ENCODE results near the gene PPA2. TPM values are rescaled to one million over a fixed set of nuclear protein-coding genes. Genes with fewer than 3 reads are reported as not detected.
"Not testable (repeated sequence)": the region's sequence is repeated elsewhere in the genome, so short reads cannot be mapped to it uniquely, and the experiment has no call there.

Gene PPA2
- total RNA-seq, 1 donor from 2014 or later = 107 TPM

- DNase-seq (ENCODE audit: low read depth) = no peak
Measured at GRCh38 chr4:105460306-105460705, 13.6 kb downstream of the PPA2 start.

- not testable (repeated sequence) for DNase-seq (ENCODE audit: low read depth)
Measured at GRCh38 chr4:105458541-105458940, 15.3 kb downstream of the PPA2 start.

GRCh38 chr4:105458001-105458400, 15.9 kb downstream of the PPA2 start:
- DNase-seq (ENCODE audit: low read depth) = no peak

- DNase-seq (ENCODE audit: low read depth) = peak; percentile 89
Measured at GRCh38 chr4:105455998-105456397, 17.9 kb downstream of the PPA2 start.

- DNase-seq (ENCODE audit: low read depth) = no peak
Measured at GRCh38 chr4:105455182-105455581, 18.7 kb downstream of the PPA2 start.

GRCh38 chr4:105453550-105454205, 20.2 kb downstream of the PPA2 start:
- no peak for DNase-seq (ENCODE audit: low read depth)

- peak; percentile 14 for DNase-seq (ENCODE audit: low read depth)
Measured at GRCh38 chr4:105451346-105451745, 22.5 kb downstream of the PPA2 start.

GRCh38 chr4:105440890-105441289, 33.0 kb downstream of the PPA2 start:
- DNase-seq (ENCODE audit: low read depth) = no peak

- DNase-seq (ENCODE audit: low read depth) = no peak
Measured at GRCh38 chr4:105437637-105438036, 36.2 kb downstream of the PPA2 start.

- DNase-seq (ENCODE audit: low read depth) = no peak
Measured at GRCh38 chr4:105436414-105436813, 37.4 kb downstream of the PPA2 start.

GRCh38 chr4:105434940-105435339, 38.9 kb downstream of the PPA2 start:
- DNase-seq (ENCODE audit: low read depth) = no peak

GRCh38 chr4:105433421-105433820, 40.4 kb downstream of the PPA2 start:
- DNase-seq (ENCODE audit: low read depth) = no peak

- DNase-seq (ENCODE audit: low read depth) = no peak
Measured at GRCh38 chr4:105432438-105432837, 41.4 kb downstream of the PPA2 start.

- no peak for DNase-seq (ENCODE audit: low read depth)
Measured at GRCh38 chr4:105430811-105431210, 43.1 kb downstream of the PPA2 start.

GRCh38 chr4:105426187-105426897, 47.5 kb downstream of the PPA2 start:
- DNase-seq (ENCODE audit: low read depth) = no peak

GRCh38 chr4:105422207-105422920, 51.5 kb downstream of the PPA2 start:
- no peak for DNase-seq (ENCODE audit: low read depth)

GRCh38 chr4:105417624-105418023, 56.2 kb downstream of the PPA2 start:
- DNase-seq (ENCODE audit: low read depth) = peak; percentile 24

- no peak for DNase-seq (ENCODE audit: low read depth)
Measured at GRCh38 chr4:105415281-105415744, 58.5 kb downstream of the PPA2 start.

GRCh38 chr4:105414316-105414715, 59.5 kb downstream of the PPA2 start:
- DNase-seq (ENCODE audit: low read depth) = no peak

GRCh38 chr4:105409135-105409534, 64.7 kb downstream of the PPA2 start:
- DNase-seq (ENCODE audit: low read depth) = not testable (repeated sequence)

- no peak for DNase-seq (ENCODE audit: low read depth)
Measured at GRCh38 chr4:105400901-105401677, 72.8 kb downstream of the PPA2 start.

All from myocyte (in vitro differentiated cells).